D721Med (cell line): Measurements from ENCODE around the gene SURF6.

Experiments
- DNase-seq: peaks from one replicate; pipeline ENCODE4 v3.0.0; 2011; ENCODE audit warnings: low spot score; ENCODE audit not compliant: insufficient read length
- FAIRE-seq: peaks from 2 replicates; lab custom pipeline; 2011; peaks lifted over from hg19 to GRCh38; lab: Jason Lieb, UNC
- TF ChIP-seq, protein P1 (sequence below): IDR thresholded peaks from 2 replicates; pipeline ENCODE4 v1.5.1; 2012; ENCODE audit warnings: mild to moderate bottlenecking, control low read depth; ENCODE audit not compliant: insufficient read depth; ENCODE audit errors: missing control alignments

Gene SURF6

DNA sequence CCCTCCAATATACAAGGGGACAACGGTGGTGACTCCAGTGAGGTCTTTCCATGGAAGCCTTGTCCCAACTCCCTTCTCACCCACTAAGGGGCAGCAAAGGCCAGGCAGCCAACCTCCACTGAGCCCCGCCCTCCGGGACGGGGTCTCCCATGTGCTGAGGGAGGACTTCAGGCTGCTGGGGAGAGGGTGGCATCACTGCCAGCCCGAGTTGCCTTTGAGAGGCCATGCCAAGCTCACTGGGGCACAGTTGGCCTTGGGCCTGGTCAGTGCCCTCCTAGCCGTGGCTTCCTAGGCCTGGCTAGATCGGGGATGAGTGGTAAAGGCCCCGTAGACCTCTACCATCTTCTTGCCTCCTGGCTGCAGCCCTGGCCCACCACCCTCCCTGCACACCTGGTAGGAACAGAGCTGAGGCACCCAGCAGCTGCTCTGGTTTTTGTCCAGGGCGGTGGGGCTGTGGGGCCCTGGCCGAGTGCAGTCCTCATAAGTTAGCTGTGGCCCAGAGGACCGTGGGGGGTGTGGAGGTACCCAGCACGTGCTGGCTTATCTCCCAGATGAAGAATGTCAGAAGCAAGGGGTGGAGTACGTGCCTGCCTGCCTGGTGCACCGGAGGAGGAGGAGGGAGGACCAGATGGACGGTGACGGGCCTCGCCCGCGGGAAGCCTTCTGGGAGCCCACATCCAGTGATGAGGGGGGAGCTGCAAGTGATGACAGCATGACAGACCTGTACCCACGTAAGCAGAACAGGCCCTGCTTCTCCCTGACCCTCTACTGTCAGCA, 23.6 kb upstream of the SURF6 start:
- TF ChIP-seq, protein P1, sequence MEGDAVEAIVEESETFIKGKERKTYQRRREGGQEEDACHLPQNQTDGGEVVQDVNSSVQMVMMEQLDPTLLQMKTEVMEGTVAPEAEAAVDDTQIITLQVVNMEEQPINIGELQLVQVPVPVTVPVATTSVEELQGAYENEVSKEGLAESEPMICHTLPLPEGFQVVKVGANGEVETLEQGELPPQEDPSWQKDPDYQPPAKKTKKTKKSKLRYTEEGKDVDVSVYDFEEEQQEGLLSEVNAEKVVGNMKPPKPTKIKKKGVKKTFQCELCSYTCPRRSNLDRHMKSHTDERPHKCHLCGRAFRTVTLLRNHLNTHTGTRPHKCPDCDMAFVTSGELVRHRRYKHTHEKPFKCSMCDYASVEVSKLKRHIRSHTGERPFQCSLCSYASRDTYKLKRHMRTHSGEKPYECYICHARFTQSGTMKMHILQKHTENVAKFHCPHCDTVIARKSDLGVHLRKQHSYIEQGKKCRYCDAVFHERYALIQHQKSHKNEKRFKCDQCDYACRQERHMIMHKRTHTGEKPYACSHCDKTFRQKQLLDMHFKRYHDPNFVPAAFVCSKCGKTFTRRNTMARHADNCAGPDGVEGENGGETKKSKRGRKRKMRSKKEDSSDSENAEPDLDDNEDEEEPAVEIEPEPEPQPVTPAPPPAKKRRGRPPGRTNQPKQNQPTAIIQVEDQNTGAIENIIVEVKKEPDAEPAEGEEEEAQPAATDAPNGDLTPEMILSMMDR, result peak; percentile 23
- DNase-seq, result no peak
- no peak for FAIRE-seq

DNA sequence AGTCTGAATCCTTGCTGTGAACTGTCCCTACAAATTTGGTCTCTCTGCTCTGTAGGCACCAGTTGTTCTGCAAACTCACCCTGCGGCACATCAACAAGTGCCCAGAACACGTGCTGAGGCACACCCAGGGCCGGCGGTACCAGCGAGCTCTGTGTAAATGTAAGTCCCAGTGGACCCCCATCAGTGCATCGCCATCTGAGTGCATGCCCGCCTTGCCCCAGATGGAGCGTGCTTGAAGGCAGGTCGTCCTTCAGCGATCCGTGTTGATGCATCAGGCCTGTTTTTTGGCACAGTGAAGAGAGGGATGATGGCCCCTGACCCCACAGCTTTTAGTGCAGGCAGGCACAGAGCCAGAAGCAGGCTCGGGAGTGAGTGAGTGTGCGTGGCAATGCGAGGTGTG, 21.7 kb upstream of the SURF6 start:
- FAIRE-seq (no peak), DNase-seq (no peak)
- TF ChIP-seq, protein P1, result no peak

DNA sequence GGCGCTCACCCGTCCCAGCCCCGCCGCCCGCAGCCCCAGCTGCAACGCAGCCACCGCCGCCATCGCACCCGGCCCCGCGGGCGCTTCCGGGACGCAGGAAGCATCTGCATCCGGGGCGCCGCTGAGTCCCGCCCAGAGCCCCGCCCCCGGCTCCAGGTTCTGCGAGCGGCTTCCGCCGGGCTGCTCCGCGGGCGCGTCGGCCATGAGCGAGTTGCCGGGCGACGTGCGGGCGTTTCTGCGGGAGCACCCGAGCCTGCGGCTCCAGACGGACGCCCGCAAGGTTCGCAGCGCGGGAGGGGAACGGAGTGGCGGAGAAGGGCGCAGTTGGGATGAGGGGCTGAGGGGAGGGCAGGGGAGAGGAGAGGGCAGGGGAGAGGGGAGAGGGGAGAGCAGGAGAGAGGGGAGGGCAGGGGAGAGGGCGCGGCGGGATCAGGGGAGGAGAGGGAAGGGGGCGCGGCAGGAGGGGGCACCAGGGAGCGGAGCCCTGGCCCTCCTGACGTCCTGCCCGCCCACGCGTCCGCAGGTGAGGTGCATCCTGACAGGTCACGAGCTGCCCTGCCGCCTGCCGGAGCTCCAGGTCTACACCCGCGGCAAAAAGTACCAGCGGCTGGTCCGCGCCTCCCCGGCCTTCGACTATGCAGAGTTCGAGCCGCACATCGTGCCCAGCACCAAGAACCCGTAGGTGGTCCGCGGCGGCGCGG, 20.6 kb upstream of the SURF6 start, which contains the start of the genes SURF1 and SURF2:
Gene SURF1 (minus strand): TSS at position 97 of the 701 bp plus-strand sequence. CDS start 34 bp downstream, at position 63.
Gene SURF2 (plus strand): TSS at position 160 of the 701 bp plus-strand sequence. CDS start 43 bp downstream, at position 203.
- FAIRE-seq (no peak), DNase-seq (peak; percentile 82)
- TF ChIP-seq, protein P1, result no peak

DNA sequence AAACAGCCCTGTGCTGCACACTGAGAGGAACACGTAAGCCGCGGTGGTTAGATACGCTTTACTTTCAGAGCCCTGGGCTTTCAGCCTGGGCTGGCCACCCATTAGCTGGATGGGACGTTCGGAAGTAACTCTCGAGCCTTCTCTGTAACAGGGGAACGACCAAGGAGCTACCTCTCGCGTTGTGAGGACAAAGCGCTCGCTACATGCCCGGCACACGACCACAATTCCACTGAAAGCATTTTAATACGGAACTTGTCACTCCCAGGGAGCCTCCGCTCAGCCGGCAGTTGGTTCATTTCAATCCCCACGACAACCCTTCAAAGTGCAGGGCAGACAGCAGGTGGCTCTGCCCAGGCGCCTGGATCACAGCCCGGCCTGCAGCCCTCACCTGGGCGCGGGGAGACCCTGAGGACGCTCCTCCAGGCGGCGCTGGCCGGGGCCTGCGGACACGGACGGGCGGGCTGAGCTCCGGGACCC, 19.9 kb upstream of the SURF6 start:
- FAIRE-seq, result no peak
- DNase-seq, result no peak
- TF ChIP-seq, protein P1, result no peak

DNA sequence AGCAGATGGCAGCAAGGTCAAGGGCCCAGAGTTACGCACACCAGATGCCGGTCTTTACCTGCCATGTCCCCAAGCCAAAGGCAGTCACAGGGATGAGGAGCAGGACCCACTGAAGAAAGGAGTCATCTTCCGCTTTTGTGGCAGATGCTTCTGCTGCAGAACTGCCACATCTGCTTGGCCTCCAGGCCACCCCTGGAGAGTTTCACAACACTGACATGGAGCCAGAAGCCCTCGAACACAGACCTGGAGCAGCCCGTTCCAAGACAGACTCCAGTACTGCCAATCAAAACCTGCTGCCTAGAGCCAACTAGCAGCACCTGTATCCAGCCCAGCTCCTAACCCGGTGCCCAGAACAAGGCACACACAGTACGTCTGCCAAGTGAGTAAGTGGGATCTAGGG, 18.8 kb upstream of the SURF6 start:
- TF ChIP-seq, protein P1, result no peak
- DNase-seq (no peak), FAIRE-seq (no peak)

DNA sequence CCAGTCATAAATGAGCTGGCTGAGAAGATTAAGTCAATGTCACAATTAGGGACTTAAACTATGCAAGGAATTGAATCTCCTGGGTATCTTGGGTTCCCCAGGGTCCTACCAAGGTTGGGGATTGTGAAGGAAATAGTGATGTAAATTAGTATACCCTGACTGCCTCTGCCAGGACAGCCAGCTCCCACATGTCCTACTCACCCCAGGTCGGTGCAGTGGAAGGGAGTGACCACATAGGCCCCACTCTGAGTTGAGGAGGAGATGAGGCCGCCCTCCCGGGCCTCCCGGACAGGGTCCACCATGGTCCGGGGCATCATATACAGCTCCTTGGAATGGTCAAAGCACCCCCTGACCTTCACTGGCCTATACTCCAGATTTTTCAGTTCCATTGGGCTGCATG, 17.6 kb upstream of the SURF6 start:
- FAIRE-seq, result no peak
- TF ChIP-seq, protein P1, result no peak
- no peak for DNase-seq
